CD1c-positive myeloid dendritic cell (primary cell): ENCODE results near the gene HMGN1.

ENCODE experiments used
- DNase-seq: peaks from one replicate; pipeline ENCODE4 v3.0.0-alpha.2; 2016; ENCODE audit errors: extremely low spot score

HMGN1 gene

GRCh38 chr21:39300587-39300986 is 48.3 kb downstream of the HMGN1 start:
- DNase-seq = no peak

GRCh38 chr21:39296891-39297290 is 52.0 kb downstream of the HMGN1 start:
- DNase-seq = no peak
